Stimulated activated effector memory CD8-positive, alpha-beta T cell treated with anti-CD3 and anti-CD28 coated beads, Interleukin-12 subunit alpha, Interleukin-12 subunit beta, amount 100 ng/mL, for 72 hours (primary cell): ENCODE measurements around the gene USP35.

ENCODE experiments used
- ATAC-seq: fragments of 150-1000 bp; cut with Tn5 transposase; 2 replicates; pipeline ENCODE4 v1.10.0; 2021
- DNase-seq, 2 donors: peaks; one replicate each; pipeline ENCODE4 v3.0.0; 2021 to 2022; ENCODE audit warnings: low spot score in 2 of 2
- H3K27ac Mint-ChIP-seq: one replicate; pipeline ENCODE4 v1.8.0; 2022; ENCODE audit warnings: mild to moderate bottlenecking, mixed read lengths
- H3K36me3 Mint-ChIP-seq: one replicate; pipeline ENCODE4 v1.8.0; 2022; ENCODE audit warnings: mild to moderate bottlenecking, mixed read lengths
- H3K4me1 Mint-ChIP-seq: one replicate; pipeline ENCODE4 v1.8.0; 2022; ENCODE audit warnings: mixed read lengths
- H3K4me3 Mint-ChIP-seq: one replicate; pipeline ENCODE4 v1.8.0; 2022; ENCODE audit warnings: mild to moderate bottlenecking, mixed read lengths
- H3K9me3 Mint-ChIP-seq: one replicate; pipeline ENCODE4 v1.8.0; 2022; ENCODE audit warnings: mixed read lengths

The USP35 gene

DNA sequence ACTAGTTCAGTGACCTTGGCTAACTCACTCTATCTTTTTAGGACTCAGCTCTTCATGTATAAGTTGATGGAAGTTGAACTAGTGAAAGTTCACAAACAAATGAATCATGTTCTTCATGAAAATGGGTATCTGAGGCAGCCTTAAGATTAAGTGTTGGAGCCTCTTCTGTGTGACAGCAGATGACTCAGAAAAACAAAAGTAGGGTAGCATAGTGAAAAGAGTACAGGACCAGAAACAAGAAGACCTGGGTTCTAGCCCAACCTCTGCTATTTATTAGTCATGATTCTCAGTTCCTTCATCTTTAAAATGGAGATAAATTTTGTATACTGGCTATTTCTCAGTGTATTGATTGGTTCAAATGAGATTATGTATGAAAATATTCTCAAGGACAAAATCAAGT is 60.2 kb downstream of the USP35 start:
- DNase-seq (no peak), ATAC-seq (peak; percentile 73)
- Mint-ChIP-seq H3K4me3 (no peak overlapping the region), H3K4me1 (no peaks in the 10 kb centered on the region), H3K36me3 (no peaks in the 10 kb centered on the region), H3K9me3 (no peaks in the 10 kb centered on the region), H3K27ac (no peak overlapping the region)

DNA sequence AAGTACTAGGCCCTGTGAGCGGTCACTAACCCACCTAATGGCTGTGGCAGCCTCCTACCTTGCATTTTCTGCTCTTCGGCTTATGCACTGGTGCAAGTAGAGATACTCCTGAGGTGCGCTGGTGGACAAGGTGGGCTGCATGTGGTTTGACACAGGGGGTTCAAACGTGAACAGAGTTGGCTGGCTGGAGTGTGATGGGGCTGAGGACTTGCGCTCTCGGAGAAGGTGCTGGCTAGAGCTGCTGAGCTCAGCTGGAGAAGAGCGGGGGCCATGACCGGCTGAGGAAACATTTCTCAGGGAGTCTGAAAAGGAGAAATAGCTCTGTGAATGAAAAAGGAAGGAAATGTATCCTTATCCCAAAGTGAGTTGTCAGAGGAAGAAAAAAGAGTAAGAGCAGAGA is 61.4 kb downstream of the USP35 start:
- Mint-ChIP-seq H3K36me3 (no peaks in the 10 kb centered on the region), H3K9me3 (no peaks in the 10 kb centered on the region), H3K4me1 (no peaks in the 10 kb centered on the region), H3K4me3 (no peak overlapping the region), H3K27ac (no peak overlapping the region)
- ATAC-seq, result no peak
- DNase-seq, result no peak

DNA sequence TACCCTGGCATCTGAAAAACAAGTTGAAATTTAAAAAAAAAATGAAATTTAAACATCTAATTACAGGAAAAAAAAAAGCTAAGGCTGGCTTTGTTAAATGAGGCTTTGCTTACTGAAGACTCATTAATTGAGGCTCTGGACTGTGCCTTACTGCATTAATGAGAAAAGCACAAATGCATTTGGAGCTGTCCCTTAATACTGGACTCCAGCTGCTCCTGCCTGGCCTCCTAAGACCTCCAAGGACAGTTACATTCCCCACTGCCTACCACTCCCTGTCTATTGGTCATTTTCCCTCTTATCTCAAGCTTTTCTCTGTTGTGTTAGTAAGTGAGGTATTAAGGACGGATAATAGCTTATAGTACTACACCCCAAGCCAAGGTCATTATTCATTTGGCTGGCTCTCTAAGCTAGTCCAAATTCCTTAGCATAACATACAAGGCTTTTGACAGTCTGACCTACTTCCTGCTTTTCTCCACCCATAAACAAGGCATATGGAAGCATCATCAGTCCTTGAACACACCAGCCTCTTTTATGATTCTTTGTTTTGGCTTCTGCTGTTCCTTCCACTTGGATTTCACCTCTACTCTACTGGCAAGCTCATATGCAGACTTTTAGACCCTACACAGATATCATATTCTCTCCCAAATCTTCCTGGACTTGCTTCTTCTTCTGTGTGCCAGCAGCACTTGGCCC is 62.5 kb downstream of the USP35 start:
- no peaks in the 10 kb centered on the region for H3K36me3 Mint-ChIP-seq
- DNase-seq, result no peak
- H3K27ac Mint-ChIP-seq, result no peak overlapping the region
- H3K9me3 Mint-ChIP-seq, result no peaks in the 10 kb centered on the region
- no peak for ATAC-seq
- H3K4me3 Mint-ChIP-seq, result no peak overlapping the region
- H3K4me1 Mint-ChIP-seq, result no peaks in the 10 kb centered on the region

- H3K27ac Mint-ChIP-seq, result no peak overlapping the region
- ATAC-seq, result no peak
- DNase-seq, result no peak
- no peak overlapping the region for H3K4me3 Mint-ChIP-seq
- H3K36me3 Mint-ChIP-seq, result no peaks in the 10 kb centered on the region
- no peaks in the 10 kb centered on the region for H3K4me1 Mint-ChIP-seq
- no peaks in the 10 kb centered on the region for H3K9me3 Mint-ChIP-seq
These were observed 65.1 kb downstream of the USP35 start for GRCh38 chr11:78253797-78254196.

- H3K4me1 Mint-ChIP-seq, result no peaks in the 10 kb centered on the region
- H3K27ac Mint-ChIP-seq, result no peak overlapping the region
- H3K4me3 Mint-ChIP-seq, result no peak overlapping the region
- no peaks in the 10 kb centered on the region for H3K36me3 Mint-ChIP-seq
- H3K9me3 Mint-ChIP-seq, result no peaks in the 10 kb centered on the region
- no peak for ATAC-seq
- DNase-seq, result no peak
These were observed 65.5 kb downstream of the USP35 start for GRCh38 chr11:78254268-78254667.

- ATAC-seq, result no peak
- no peak for DNase-seq
- no peak overlapping the region for H3K27ac Mint-ChIP-seq
- no peaks in the 10 kb centered on the region for H3K9me3 Mint-ChIP-seq
- H3K4me3 Mint-ChIP-seq, result no peak overlapping the region
- H3K36me3 Mint-ChIP-seq, result no peaks in the 10 kb centered on the region
- no peaks in the 10 kb centered on the region for H3K4me1 Mint-ChIP-seq
These were observed 67.2 kb downstream of the USP35 start for GRCh38 chr11:78255919-78256318.

GRCh38 chr11:78256962-78257361 is 68.2 kb downstream of the USP35 start:
- no peak overlapping the region for H3K4me3 Mint-ChIP-seq
- H3K9me3 Mint-ChIP-seq, result no peaks in the 10 kb centered on the region
- H3K36me3 Mint-ChIP-seq, result no peaks in the 10 kb centered on the region
- H3K27ac Mint-ChIP-seq, result no peak overlapping the region
- no peak for DNase-seq
- no peak for ATAC-seq
- no peaks in the 10 kb centered on the region for H3K4me1 Mint-ChIP-seq

GRCh38 chr11:78257654-78258053 is 68.9 kb downstream of the USP35 start:
- Mint-ChIP-seq H3K4me3 (no peak overlapping the region), H3K9me3 (no peaks in the 10 kb centered on the region), H3K36me3 (no peaks in the 10 kb centered on the region), H3K4me1 (no peaks in the 10 kb centered on the region), H3K27ac (no peak overlapping the region)
- no peak for DNase-seq
- ATAC-seq, result no peak

DNA sequence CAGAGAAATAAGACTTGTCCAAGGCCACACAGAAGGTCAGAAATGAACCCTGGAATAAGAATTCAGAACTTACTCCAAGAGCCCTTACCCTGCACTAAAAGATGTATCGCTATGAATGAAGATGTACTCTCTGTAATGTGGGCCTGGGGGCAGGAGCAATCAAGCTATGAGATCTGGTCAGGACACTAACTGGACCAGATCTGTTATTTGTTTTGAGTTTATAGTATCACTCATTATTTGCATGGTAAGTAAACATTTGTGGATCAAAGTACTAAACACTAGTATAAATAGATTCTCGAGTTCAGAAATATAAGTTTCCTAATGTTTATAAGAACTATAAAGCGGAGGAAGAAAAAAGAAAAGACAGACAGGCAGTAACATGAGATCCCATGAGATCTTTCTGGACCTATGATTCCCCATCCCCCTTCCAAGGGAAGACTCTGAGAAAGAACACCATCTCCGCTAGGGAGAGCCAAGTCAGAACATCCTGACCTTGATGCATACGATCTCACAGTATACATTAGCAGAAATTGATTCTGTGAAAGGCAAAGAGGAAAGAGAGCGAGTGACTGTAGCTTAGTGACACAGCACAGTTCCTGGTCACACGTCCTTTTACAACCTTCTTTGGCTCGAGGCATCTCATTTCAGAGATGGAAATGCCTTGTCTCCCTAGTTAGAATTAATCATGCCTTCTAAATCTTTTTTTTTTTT is 71.2 kb downstream of the USP35 start:
- Mint-ChIP-seq H3K9me3 (no peaks in the 10 kb centered on the region), H3K27ac (no peak overlapping the region)

GRCh38 chr11:78261367-78261766 is 72.6 kb downstream of the USP35 start:
- DNase-seq, result no peak
- Mint-ChIP-seq H3K27ac (no peak overlapping the region), H3K4me1 (no peaks in the 10 kb centered on the region), H3K9me3 (no peaks in the 10 kb centered on the region), H3K4me3 (no peak overlapping the region), H3K36me3 (no peaks in the 10 kb centered on the region)
- ATAC-seq, result no peak

More for the DNA sequence above, 71.2 kb downstream of the USP35 start:
- Mint-ChIP-seq H3K36me3 (no peaks in the 10 kb centered on the region), H3K4me3 (no peak overlapping the region), H3K4me1 (no peaks in the 10 kb centered on the region)
- no peak for DNase-seq
- ATAC-seq, result no peak

DNA sequence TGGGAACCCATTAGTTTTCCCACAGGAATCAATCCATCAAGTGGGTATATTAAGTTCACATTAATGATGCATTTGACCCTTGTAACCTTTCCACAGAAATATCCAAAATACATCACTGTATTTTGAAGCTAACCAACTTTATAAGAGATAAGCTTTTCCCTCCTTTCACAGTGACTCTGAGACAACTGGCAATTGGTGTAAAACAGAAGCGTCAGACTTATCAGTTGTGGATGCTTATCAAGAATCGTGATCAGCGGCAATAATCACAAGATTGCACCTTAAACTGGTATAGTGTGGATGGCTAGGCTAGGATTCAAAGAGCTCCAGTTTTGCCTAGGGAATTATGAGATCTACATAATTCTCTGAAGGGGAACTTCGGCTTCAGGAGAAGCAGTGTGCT is 73.1 kb downstream of the USP35 start:
- DNase-seq (no peak), ATAC-seq (no peak)
- Mint-ChIP-seq H3K4me3 (no peak overlapping the region), H3K27ac (no peak overlapping the region), H3K4me1 (no peaks in the 10 kb centered on the region), H3K9me3 (no peaks in the 10 kb centered on the region), H3K36me3 (no peaks in the 10 kb centered on the region)

GRCh38 chr11:78262238-78262637 is 73.5 kb downstream of the USP35 start:
- H3K4me3 Mint-ChIP-seq, result no peak overlapping the region
- no peak for ATAC-seq
- H3K27ac Mint-ChIP-seq, result no peak overlapping the region
- no peak for DNase-seq
- H3K36me3 Mint-ChIP-seq, result no peaks in the 10 kb centered on the region
- no peaks in the 10 kb centered on the region for H3K4me1 Mint-ChIP-seq
- no peaks in the 10 kb centered on the region for H3K9me3 Mint-ChIP-seq

DNA sequence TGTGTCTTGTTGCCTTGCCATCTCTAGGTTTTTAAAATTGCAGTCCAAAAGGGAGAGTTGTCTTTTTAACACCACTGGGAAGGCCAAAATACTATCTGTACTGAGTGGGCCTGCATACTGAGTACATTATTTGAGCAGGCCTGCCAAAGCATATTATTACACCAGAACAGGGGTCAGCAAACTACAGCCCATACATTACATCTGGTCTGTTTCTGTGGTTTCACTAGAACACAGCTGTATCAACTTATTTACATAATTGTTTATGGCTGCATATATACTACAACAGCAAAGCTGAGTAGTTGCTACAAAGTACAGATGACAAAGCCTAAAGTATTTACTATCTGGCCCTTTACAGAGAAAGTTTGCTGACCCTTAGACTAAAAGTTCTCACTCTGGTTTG is 74.0 kb downstream of the USP35 start:
- ATAC-seq (no peak), DNase-seq (no peak)
- Mint-ChIP-seq H3K4me1 (no peaks in the 10 kb centered on the region), H3K4me3 (no peak overlapping the region), H3K9me3 (no peaks in the 10 kb centered on the region), H3K36me3 (no peaks in the 10 kb centered on the region), H3K27ac (no peak overlapping the region)
